ENCODE measurements around the gene FAM136A. TPM values are rescaled to one million over a fixed set of nuclear protein-coding genes. Genes with fewer than 3 reads are reported as not detected.
A peak's percentile ranks its signal among the peaks of the same experiment; 100 is the strongest.
"Not testable (repeated sequence)": the region's sequence is repeated elsewhere in the genome, so short reads cannot be mapped to it uniquely, and the experiment has no call there.

Gene FAM136A
- total RNA-seq, 1 donor from 2014 or later: 119 TPM

- H3K27ac ChIP-seq: no peak overlapping the region
- no peak overlapping the region for H3K27ac Mint-ChIP-seq
- TF ChIP-seq EZH2 (IDR thresholded peaks at IDR 0.05) (no peak), CTCF (IDR thresholded peaks at IDR 0.05) (no peak), EZH2phosphoT487 (IDR thresholded peaks at IDR 0.05) (no peak)
Measured at GRCh38 chr2:70270323-70270722, 31.5 kb downstream of the FAM136A start.

GRCh38 chr2:70269422-70270302 is 32.2 kb downstream of the FAM136A start:
- H3K79me2 ChIP-seq (ENCODE audit: low read depth); H3F3A ChIP-seq (ENCODE audit: low read depth); H3K9me3 ChIP-seq (ENCODE audit: low read depth); H3K27me3 ChIP-seq; H3K4me3 ChIP-seq; H2AFZ ChIP-seq (replicated peaks); H3K27me3 Mint-ChIP-seq (ENCODE audit: insufficient read depth, low read depth); H3K36me3 ChIP-seq; H3K4me1 Mint-ChIP-seq; H3K4me1 ChIP-seq; H3K4me2 ChIP-seq; DNase-seq (ENCODE audit: low spot score); H3K27ac Mint-ChIP-seq; H3K9ac ChIP-seq; H3K27ac ChIP-seq; H3K4me3 Mint-ChIP-seq; H4K20me1 ChIP-seq (ENCODE audit: low read depth): not testable (repeated sequence)
- H3K36me3 Mint-ChIP-seq: peaks cover 32% of the 10 kb centered on the region
- H3K9me3 Mint-ChIP-seq: peaks cover 10% of the 10 kb centered on the region

More at GRCh38 chr2:70270323-70270722, 31.5 kb downstream of the FAM136A start:
- H3K27me3 ChIP-seq: no peaks in the 10 kb centered on the region
- H3K9me3 Mint-ChIP-seq: peaks cover 10% of the 10 kb centered on the region
- no peak overlapping the region for H3K4me3 ChIP-seq
- peaks cover 5% of the 10 kb centered on the region for H3K36me3 ChIP-seq
- H3K4me1 Mint-ChIP-seq: no peaks in the 10 kb centered on the region
- no peaks in the 10 kb centered on the region for H3F3A ChIP-seq (ENCODE audit: low read depth)
- H3K27me3 Mint-ChIP-seq (ENCODE audit: insufficient read depth, low read depth): peaks cover 2% of the 10 kb centered on the region
- H3K36me3 Mint-ChIP-seq: peaks cover 37% of the 10 kb centered on the region
- H4K20me1 ChIP-seq (ENCODE audit: low read depth): no peaks in the 10 kb centered on the region
- no peak overlapping the region for H3K4me3 Mint-ChIP-seq
- no peaks in the 10 kb centered on the region for H3K79me2 ChIP-seq (ENCODE audit: low read depth)
- H3K4me1 ChIP-seq: no peaks in the 10 kb centered on the region
- H3K9ac ChIP-seq: no peak overlapping the region
- H3K9me3 ChIP-seq (ENCODE audit: low read depth): no peaks in the 10 kb centered on the region
- no peak overlapping the region for H3K4me2 ChIP-seq
- DNase-seq (ENCODE audit: low spot score): no peak
- no peak overlapping the region for H2AFZ ChIP-seq (replicated peaks)

GRCh38 chr2:70266925-70267324 is 34.9 kb downstream of the FAM136A start:
- H4K20me1 ChIP-seq (ENCODE audit: low read depth); H3K36me3 ChIP-seq; H3K4me1 Mint-ChIP-seq; H3K79me2 ChIP-seq (ENCODE audit: low read depth); H3K9me3 ChIP-seq (ENCODE audit: low read depth); H3K9ac ChIP-seq; H3K4me3 ChIP-seq; H3F3A ChIP-seq (ENCODE audit: low read depth); H3K4me1 ChIP-seq; DNase-seq (ENCODE audit: low spot score); H2AFZ ChIP-seq (replicated peaks); H3K4me2 ChIP-seq; H3K4me3 Mint-ChIP-seq; H3K27ac ChIP-seq; H3K27me3 Mint-ChIP-seq (ENCODE audit: insufficient read depth, low read depth); H3K27me3 ChIP-seq: not testable (repeated sequence)
- peaks cover 10% of the 10 kb centered on the region for H3K9me3 Mint-ChIP-seq
- H3K27ac Mint-ChIP-seq: peak overlapping the region; percentile 54
- peaks cover 31% of the 10 kb centered on the region for H3K36me3 Mint-ChIP-seq

DNA sequence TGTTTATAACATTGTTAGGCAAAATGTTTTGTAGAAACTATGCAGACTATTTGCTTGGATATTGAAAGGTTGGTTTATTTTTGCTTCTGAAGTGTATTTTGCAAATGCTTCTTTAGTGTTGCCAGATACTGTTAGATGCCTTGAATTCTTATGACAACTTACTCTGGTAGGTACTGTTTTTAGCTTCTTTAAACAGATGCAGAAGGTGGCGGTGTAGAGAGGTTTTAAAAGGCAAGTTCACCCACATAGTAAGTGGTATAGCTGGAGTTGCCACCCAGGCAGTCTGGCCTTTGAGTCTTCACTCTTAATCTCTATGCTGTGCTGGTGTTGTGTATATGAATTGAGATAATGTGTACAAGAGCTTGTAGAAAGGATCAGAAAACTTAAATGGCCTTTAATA is 40.4 kb downstream of the FAM136A start:
- H3K27ac Mint-ChIP-seq: no peak overlapping the region
- peaks cover 26% of the 10 kb centered on the region for H3K36me3 Mint-ChIP-seq

More for the DNA sequence above, 40.4 kb downstream of the FAM136A start:
- no peaks in the 10 kb centered on the region for H3K27me3 Mint-ChIP-seq (ENCODE audit: insufficient read depth, low read depth)
- Histone ChIP-seq H3K4me2 (no peak overlapping the region), H3K27me3 (no peaks in the 10 kb centered on the region), H3K9me3 (ENCODE audit: low read depth) (no peaks in the 10 kb centered on the region), H3K9ac (no peak overlapping the region), H3F3A (ENCODE audit: low read depth) (peaks cover 21% of the 10 kb centered on the region), H3K27ac (no peak overlapping the region), H2AFZ (replicated peaks) (no peak overlapping the region), H4K20me1 (ENCODE audit: low read depth) (peaks cover 13% of the 10 kb centered on the region), H3K79me2 (ENCODE audit: low read depth) (peaks cover 21% of the 10 kb centered on the region), H3K36me3 (peaks cover 15% of the 10 kb centered on the region), H3K4me3 (no peak overlapping the region), H3K4me1 (peaks cover 6% of the 10 kb centered on the region)
- TF ChIP-seq CTCF (IDR thresholded peaks at IDR 0.05) (no peak), EZH2phosphoT487 (IDR thresholded peaks at IDR 0.05) (no peak), EZH2 (IDR thresholded peaks at IDR 0.05) (no peak)
- H3K9me3 Mint-ChIP-seq: peaks cover 7% of the 10 kb centered on the region
- peaks cover 26% of the 10 kb centered on the region for H3K4me1 Mint-ChIP-seq
- no peak for DNase-seq (ENCODE audit: low spot score)
- no peak overlapping the region for H3K4me3 Mint-ChIP-seq
